K562 (cell line): Measurements from ENCODE around the gene RCOR2. TPM values are rescaled to one million over a fixed set of nuclear protein-coding genes. Genes with fewer than 3 reads are reported as not detected.

Source experiments
- CREB3 ChIP-seq: fragments of 450-650 bp; conservative IDR thresholded peaks from 2 replicates; pipeline ENCODE4 v1.6.1; 2016; ENCODE audit warnings: missing genetic modification characterization, low read depth, mild to moderate bottlenecking, missing compliant biosample characterization, moderate library complexity
- ELF4 ChIP-seq: fragments of 450-650 bp; formaldehyde crosslinking; IDR thresholded peaks from 2 replicates; pipeline ENCODE4 v1.4.0; 2022; ENCODE audit warnings: missing genetic modification characterization
- EP300 ChIP-seq: IDR thresholded peaks from 2 replicates; pipeline ENCODE4 v1.6.1; 2012; ENCODE audit warnings: low read length, improper control_type of control experiment
- FOXA1 ChIP-seq: fragments of 450-650 bp; IDR thresholded peaks from 2 replicates; pipeline ENCODE4 v1.6.1; 2016; ENCODE audit warnings: mild to moderate bottlenecking, borderline replicate concordance
- FOXK2 ChIP-seq, 2 experiments: fragments of 450-650 bp; IDR thresholded peaks in 1 of 2; conservative IDR thresholded peaks in 1 of 2; 2 replicates each; pipeline ENCODE4 v1.6.1; 2016; ENCODE audit warnings: low read depth in 2 of 2, mild to moderate bottlenecking in 1 of 2
- GTF2F1 ChIP-seq: IDR thresholded peaks from 2 replicates; pipeline ENCODE4 v1.6.1; 2011; ENCODE audit warnings: low read depth, low read length, improper control_type of control experiment
- NCOA6 ChIP-seq: fragments of 450-650 bp; IDR thresholded peaks from 2 replicates; pipeline ENCODE4 v1.6.1; 2017; ENCODE audit warnings: mild to moderate bottlenecking
- NR1H2 ChIP-seq: sonication (generic); formaldehyde crosslinking; IDR thresholded peaks from 2 replicates; pipeline ENCODE4 v1.4.0; 2020; ENCODE audit warnings: mild to moderate bottlenecking, missing genetic modification reagents
- NR2F6 ChIP-seq: fragments of 450-650 bp; formaldehyde crosslinking; IDR thresholded peaks from 2 replicates; pipeline ENCODE4 v1.4.0; 2020; ENCODE audit warnings: mild to moderate bottlenecking
- RAD51 ChIP-seq: fragments of 450-650 bp; IDR thresholded peaks from 2 replicates; pipeline ENCODE4 v1.7.1; 2016; ENCODE audit warnings: low read depth, mild to moderate bottlenecking, borderline replicate concordance
- SMAD4 ChIP-seq: fragments of 250-450 bp; sonication (Bioruptor Pico); conservative IDR thresholded peaks from 2 replicates; pipeline ENCODE4 v1.8.0; 2021; ENCODE audit warnings: inconsistent platforms, mild to moderate bottlenecking, moderate library complexity
- SMC3 ChIP-seq: conservative IDR thresholded peaks from 2 replicates; pipeline ENCODE4 v1.6.1; 2011; ENCODE audit warnings: low read depth, low read length, improper control_type of control experiment; ENCODE audit not compliant: insufficient read depth
- SNRNP70 ChIP-seq: fragments of 200-400 bp; formaldehyde crosslinking; optimal IDR thresholded peaks from 2 replicates; pipeline ENCODE3; 2017; ENCODE audit warnings: low read depth, low read length
- SREBF1 ChIP-seq: fragments of 150-350 bp; IDR thresholded peaks from 2 replicates; pipeline ENCODE4 v1.6.1; 2014; ENCODE audit warnings: antibody characterized with exemption, low read depth, low read length, borderline replicate concordance
- TCF15 ChIP-seq: fragments of 250-450 bp; sonication (Bioruptor Pico); IDR thresholded peaks from 2 replicates; pipeline ENCODE4 v1.8.0; 2022; ENCODE audit warnings: moderate library complexity, mild to moderate bottlenecking, inconsistent platforms
- ZBTB43 ChIP-seq: sonication (generic); formaldehyde crosslinking; IDR thresholded peaks from 2 replicates; pipeline ENCODE4 v1.8.0; 2023; ENCODE audit warnings: mild to moderate bottlenecking, missing genetic modification reagents
- ZNF134 ChIP-seq: fragments of 250-450 bp; sonication (Bioruptor Pico); conservative IDR thresholded peaks from 2 replicates; pipeline ENCODE4 v1.4.0; 2020
- ZNF175 ChIP-seq: fragments of 200-800 bp; sonication (Bioruptor generic); IDR thresholded peaks from 2 replicates; pipeline ENCODE4 v1.6.1; 2016; ENCODE audit warnings: low read depth, mild to moderate bottlenecking, missing genetic modification characterization, missing compliant biosample characterization
- ZNF224 ChIP-seq: sonication (generic); formaldehyde crosslinking; IDR thresholded peaks from 2 replicates; pipeline ENCODE4 v1.8.0; 2022; ENCODE audit warnings: mild to moderate bottlenecking, missing genetic modification reagents
- ZNF23 ChIP-seq: fragments of 250-450 bp; sonication (Bioruptor Pico); IDR thresholded peaks from 2 replicates; pipeline ENCODE4 v1.4.0; 2020; ENCODE audit warnings: mild to moderate bottlenecking
- ZNF324 ChIP-seq: fragments of 250-450 bp; sonication (Bioruptor Pico); IDR thresholded peaks from 2 replicates; pipeline ENCODE4 v1.4.0; 2020; ENCODE audit warnings: mild to moderate bottlenecking
- ZNF395 ChIP-seq: fragments of 200-800 bp; sonication (Bioruptor generic); IDR thresholded peaks from 2 replicates; pipeline ENCODE4 v1.6.1; 2017; ENCODE audit warnings: missing genetic modification characterization, missing compliant biosample characterization
- ZNF583 ChIP-seq: fragments of 250-450 bp; sonication (Bioruptor Pico); IDR thresholded peaks from 2 replicates; pipeline ENCODE4 v1.4.0; 2020
- ZNF584 ChIP-seq: fragments of 200-800 bp; sonication (Bioruptor generic); IDR thresholded peaks from 2 replicates; pipeline ENCODE4 v1.6.1; 2016; ENCODE audit warnings: low read depth, mild to moderate bottlenecking, missing genetic modification characterization, missing compliant biosample characterization
- polyA plus RNA-seq, 8 experiments: library from polyadenylated mRNA; depleted of rRNA in 4 of 8; stranded (reverse) in 5 of 8; unstranded in 3 of 8; fragments of >200 nt; fragmentation: Nextera tagmentation in 2 of 8; fragmentation: Illumina TruSeq in 1 of 8; extraction: Ambion mirVana in 2 of 8; extraction: Trizol in 1 of 8; gene quantifications; 2 replicates each; pipeline versions ENCODE4 v1.2.1 to v1.2.3, GENCODE V29; 2011 to 2014; ENCODE audit warnings: inconsistent platforms in 1 of 8, missing spikeins in 1 of 8
- total RNA-seq, 7 experiments: library from RNA; depleted of rRNA in 6 of 7; stranded (reverse); fragments of >200 nt in 6 of 7; fragmentation: Illumina TruSeq in 2 of 7; extraction: Trizol in 2 of 7; gene quantifications; 2 replicates each; pipeline versions ENCODE4 v1.2.1 to v1.2.3, GENCODE V29; 2011 to 2021; ENCODE audit warnings: low replicate concordance in 1 of 7
- TF ChIP-seq, protein P1 (sequence below): fragments of 200-800 bp; sonication (Bioruptor generic); IDR thresholded peaks from 2 replicates; pipeline ENCODE4 v1.6.1; 2017; ENCODE audit warnings: missing genetic modification characterization, missing compliant biosample characterization

Gene RCOR2
- total and polyA plus RNA-seq, 9 of the 15 experiments (the other 6 are each of a cell fraction or from before 2014, with no cell fraction given), result 0.04 to 6.5 (median 2.5) TPM; not detected in 1

- TF ChIP-seq CREB3 (tag) (no peak), TCF15 (CRISPR knock-in tag) (peak; percentile 79; the same call in 1 of the 2 replicates), ZNF324 (no peak), ZNF175 (CRISPR knock-in tag) (no peak), NR1H2 (no peak), NR2F6 (no peak), SMC3 (no peak), ELF4 (no peak), ZNF23 (0 out of 2 replicates have a peak, but pooled peaks have one; percentile 6), EP300 (peak; percentile 24; the same call in 1 of the 2 replicates), ZNF584 (CRISPR knock-in tag) (no peak), SREBF1 (no peak), ZNF224 (CRISPR knock-in tag) (no peak), RAD51 (peak; percentile 42; the same call in 1 of the 2 replicates), SNRNP70 (no peak), ZNF583 (CRISPR knock-in tag) (peak; percentile 61; the same call in 1 of the 2 replicates), FOXK2 (conservative IDR thresholded peaks at IDR 0.05 in 1 of 2, IDR thresholded peaks at IDR 0.05 in 1 of 2; ENCODE audit: low read depth in 2 of 2) (peak in 1 of 2 experiments; percentile 32; a peak in 2 of 4 replicates), ZNF395 (CRISPR knock-in tag) (no peak), GTF2F1 (no peak), SMAD4 (CRISPR knock-in tag) (0 out of 2 replicates have a peak, but pooled peaks have one; percentile 17), NCOA6 (no peak), FOXA1 (no peak), ZNF134 (CRISPR knock-in tag) (no peak), ZBTB43 (CRISPR knock-in tag) (no peak)
- TF ChIP-seq, protein P1, sequence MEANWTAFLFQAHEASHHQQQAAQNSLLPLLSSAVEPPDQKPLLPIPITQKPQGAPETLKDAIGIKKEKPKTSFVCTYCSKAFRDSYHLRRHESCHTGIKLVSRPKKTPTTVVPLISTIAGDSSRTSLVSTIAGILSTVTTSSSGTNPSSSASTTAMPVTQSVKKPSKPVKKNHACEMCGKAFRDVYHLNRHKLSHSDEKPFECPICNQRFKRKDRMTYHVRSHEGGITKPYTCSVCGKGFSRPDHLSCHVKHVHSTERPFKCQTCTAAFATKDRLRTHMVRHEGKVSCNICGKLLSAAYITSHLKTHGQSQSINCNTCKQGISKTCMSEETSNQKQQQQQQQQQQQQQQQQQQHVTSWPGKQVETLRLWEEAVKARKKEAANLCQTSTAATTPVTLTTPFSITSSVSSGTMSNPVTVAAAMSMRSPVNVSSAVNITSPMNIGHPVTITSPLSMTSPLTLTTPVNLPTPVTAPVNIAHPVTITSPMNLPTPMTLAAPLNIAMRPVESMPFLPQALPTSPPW, result peak; percentile 27; the same call in 1 of the 2 replicates
Observed at GRCh38 chr11:63874511-63874910, 42.5 kb downstream of the RCOR2 start (continued).
